RWPE2 (cell line): Measurements from ENCODE around the gene PAEP.

ENCODE experiments used
- ATAC-seq: fragments of 200-7000 bp; cut with Tn5 transposase; 3 replicates; pipeline ENCODE4 v1.9.1; 2021; ENCODE audit warnings: low read depth
- DNase-seq: peaks from one replicate; pipeline ENCODE4 v3.0.0-alpha.2; 2020; ENCODE audit warnings: low spot score
- H3K27ac ChIP-seq: fragments of 450-650 bp; 2 replicates; pipeline ENCODE4 v1.5.1; 2017; ENCODE audit warnings: mild to moderate bottlenecking; ENCODE audit not compliant: poor library complexity, severe bottlenecking
- H3K27me3 ChIP-seq: fragments of 250-450 bp; sonication (Bioruptor Pico); 2 replicates; pipeline ENCODE4 v1.5.1; 2021; ENCODE audit warnings: mild to moderate bottlenecking, moderate library complexity; ENCODE audit not compliant: insufficient read depth, poor library complexity, severe bottlenecking
- H3K36me3 ChIP-seq: fragments of 250-450 bp; sonication (Bioruptor Pico); 2 replicates; pipeline ENCODE4 v1.5.1; 2020; ENCODE audit warnings: low read depth, mild to moderate bottlenecking, moderate library complexity
- H3K4me1 ChIP-seq: fragments of 250-450 bp; sonication (Bioruptor Pico); 2 replicates; pipeline ENCODE4 v1.5.1; 2021; ENCODE audit warnings: mild to moderate bottlenecking, moderate library complexity; ENCODE audit not compliant: insufficient read depth, poor library complexity, severe bottlenecking
- H3K4me3 ChIP-seq: fragments of 250-450 bp; sonication (Bioruptor Pico); 2 replicates; pipeline ENCODE4 v1.5.1; 2021; ENCODE audit warnings: mild to moderate bottlenecking, moderate library complexity; ENCODE audit not compliant: severe bottlenecking
- H3K9me3 ChIP-seq: fragments of 250-450 bp; sonication (Bioruptor Pico); 2 replicates; pipeline ENCODE4 v1.5.1; 2021; ENCODE audit warnings: mild to moderate bottlenecking, moderate library complexity; ENCODE audit not compliant: severe bottlenecking
- CTCF ChIP-seq: fragments of 450-650 bp; IDR thresholded peaks from one replicate; pipeline ENCODE4 v1.5.1; 2017; ENCODE audit warnings: mild to moderate bottlenecking, moderate library complexity; ENCODE audit not compliant: poor library complexity, severe bottlenecking

Gene PAEP

GRCh38 chr9:135519179-135519971 lies 42.2 kb upstream of the PAEP start:
- no peaks in the 10 kb centered on the region for H3K9me3 ChIP-seq

GRCh38 chr9:135520916-135521607 lies 40.5 kb upstream of the PAEP start, which contains the start of gene LCN1:
LCN1 (plus strand) TSS chr9:135521440; CDS start chr9:135521498, 58 bp downstream.
- no peak for TF ChIP-seq CTCF
- Histone ChIP-seq H3K27me3 (no peaks in the 10 kb centered on the region), H3K36me3 (no peaks in the 10 kb centered on the region), H3K4me1 (no peaks in the 10 kb centered on the region), H3K27ac (no peak within 1 kb of the TSS), H3K9me3 (no peaks in the 10 kb centered on the region), H3K4me3 (no peak within 1 kb of the TSS)
- ATAC-seq = no peak
- DNase-seq = peak; percentile 49

More at GRCh38 chr9:135519179-135519971, 42.2 kb upstream of the PAEP start:
- H3K27ac ChIP-seq = no peak overlapping the region
- DNase-seq (no peak), ATAC-seq (no peak)
- no peak for TF ChIP-seq CTCF
- no peaks in the 10 kb centered on the region for H3K27me3 ChIP-seq
- H3K4me3 ChIP-seq = no peak overlapping the region
- H3K4me1 ChIP-seq = no peaks in the 10 kb centered on the region
- H3K36me3 ChIP-seq = no peaks in the 10 kb centered on the region

GRCh38 chr9:135521608-135522095 lies 39.9 kb upstream of the PAEP start:
- H3K9me3 ChIP-seq = no peaks in the 10 kb centered on the region
- DNase-seq = peak; percentile 33

GRCh38 chr9:135522137-135522877 lies 39.2 kb upstream of the PAEP start:
- no peak for TF ChIP-seq CTCF
- DNase-seq = peak; percentile 48
- no peak for ATAC-seq
- Histone ChIP-seq H3K27me3 (no peaks in the 10 kb centered on the region), H3K27ac (no peak overlapping the region), H3K4me1 (no peaks in the 10 kb centered on the region), H3K4me3 (no peak overlapping the region), H3K9me3 (no peaks in the 10 kb centered on the region), H3K36me3 (no peaks in the 10 kb centered on the region)

More at GRCh38 chr9:135521608-135522095, 39.9 kb upstream of the PAEP start:
- no peak for ATAC-seq
- Histone ChIP-seq H3K36me3 (no peaks in the 10 kb centered on the region), H3K27me3 (no peaks in the 10 kb centered on the region), H3K27ac (no peak overlapping the region), H3K4me1 (no peaks in the 10 kb centered on the region), H3K4me3 (no peak overlapping the region)
- no peak for TF ChIP-seq CTCF
